D721Med (cell line): ENCODE data around the gene KCNB1.

Source experiments
- DNase-seq: peaks from one replicate; pipeline ENCODE4 v3.0.0; 2011; ENCODE audit warnings: low spot score; ENCODE audit not compliant: insufficient read length
- FAIRE-seq: peaks from 2 replicates; lab custom pipeline; 2011; peaks lifted over from hg19 to GRCh38; lab: Jason Lieb, UNC
- CTCF ChIP-seq: IDR thresholded peaks from 2 replicates; pipeline ENCODE4 v1.5.1; 2012; ENCODE audit warnings: mild to moderate bottlenecking, control low read depth; ENCODE audit not compliant: insufficient read depth; ENCODE audit errors: missing control alignments

The KCNB1 gene

GRCh38 chr20:49406666-49407065 lies 75.8 kb downstream of the KCNB1 start:
- DNase-seq (no peak), FAIRE-seq (no peak)
- no peak for TF ChIP-seq CTCF

GRCh38 chr20:49405696-49406095 lies 76.8 kb downstream of the KCNB1 start:
- FAIRE-seq (no peak), DNase-seq (no peak)
- TF ChIP-seq CTCF, result no peak

GRCh38 chr20:49405062-49405683 lies 77.3 kb downstream of the KCNB1 start:
- TF ChIP-seq CTCF, result no peak
- no peak for FAIRE-seq
- no peak for DNase-seq

GRCh38 chr20:49404461-49404860 lies 78.0 kb downstream of the KCNB1 start:
- TF ChIP-seq CTCF, result no peak
- DNase-seq, result no peak
- FAIRE-seq, result no peak

- FAIRE-seq (no peak), DNase-seq (no peak)
- no peak for TF ChIP-seq CTCF
These were observed 78.6 kb downstream of the KCNB1 start for GRCh38 chr20:49403911-49404310.

GRCh38 chr20:49403012-49403411 lies 79.5 kb downstream of the KCNB1 start:
- FAIRE-seq (no peak), DNase-seq (no peak)
- no peak for TF ChIP-seq CTCF

GRCh38 chr20:49400904-49401303 lies 81.6 kb downstream of the KCNB1 start:
- DNase-seq (no peak), FAIRE-seq (no peak)
- TF ChIP-seq CTCF, result no peak
